ENCODE measurements around the gene BTBD7. TPM values are rescaled to one million over a fixed set of nuclear protein-coding genes. Genes with fewer than 3 reads are reported as not detected.

The BTBD7 gene
- total and polyA plus RNA-seq, 2 experiments from 2014 or later, result 24.4 to 32.8 TPM

GRCh38 chr14:93337884-93338283 is 5.0 kb upstream of the BTBD7 start (continued):
- TF ChIP-seq ZNF462 (CRISPR knock-in tag; IDR thresholded peaks at IDR 0.05), result no peak
- TF ChIP-seq EZH2phosphoT487 (IDR thresholded peaks at IDR 0.05; ENCODE audit: unreplicated experiment), result no peak
- no peak for TF ChIP-seq CREB1 (CRISPR knock-in tag; IDR thresholded peaks at IDR 0.05; ENCODE audit: low read depth)
- no peak for TF ChIP-seq EZH2 (IDR thresholded peaks at IDR 0.05; ENCODE audit: low read depth, unreplicated experiment)
- no peak for TF ChIP-seq ZNF114 (CRISPR knock-in tag; IDR thresholded peaks at IDR 0.05)
- no peak for TF ChIP-seq JUNB (IDR thresholded peaks at IDR 0.05; ENCODE audit: unreplicated experiment)

GRCh38 chr14:93337143-93337753 is 4.4 kb upstream of the BTBD7 start:
- Histone ChIP-seq H3K36me3 (ENCODE audit: insufficient read depth) (peaks cover 24% of the 10 kb centered on the region), H3K27me3 (ENCODE audit: insufficient read depth) (no peaks in the 10 kb centered on the region), H3K4me2 (no peak overlapping the region), H3K4me3 (no peak overlapping the region), H3K4me1 (ENCODE audit: insufficient read depth) (peaks cover 9% of the 10 kb centered on the region; the same call in 1 of the 2 replicates), H4K20me1 (replicated peaks; ENCODE audit: insufficient read depth) (no peaks in the 10 kb centered on the region), H3F3A (replicated peaks; ENCODE audit: low read depth) (peaks cover 10% of the 10 kb centered on the region; the same call in 1 of the 2 replicates), H2AFZ (no peak overlapping the region), H3K9me2 (ENCODE audit: insufficient read depth) (no peaks in the 10 kb centered on the region), H3K79me2 (replicated peaks; ENCODE audit: insufficient read depth) (peaks cover under 1% of the 10 kb centered on the region), H3K27ac (ENCODE audit: low read depth) (no peak overlapping the region)
- Mint-ChIP-seq H3K36me3 (ENCODE audit: low read depth) (peaks cover 60% of the 10 kb centered on the region), H3K4me3 (no peak overlapping the region), H3K9me3 (peaks cover 57% of the 10 kb centered on the region), H3K4me1 (peaks cover 18% of the 10 kb centered on the region), H3K27me3 (ENCODE audit: insufficient read depth, low read depth, poor library complexity) (peaks cover 22% of the 10 kb centered on the region), H3K27ac (no peak overlapping the region)
- ATAC-seq (no peak), DNase-seq (ENCODE audit: low spot score) (peak; percentile 51)
- TF ChIP-seq EZH2phosphoT487 (IDR thresholded peaks at IDR 0.05; ENCODE audit: unreplicated experiment), result no peak
- no peak for TF ChIP-seq EZH2 (IDR thresholded peaks at IDR 0.05; ENCODE audit: low read depth, unreplicated experiment)
- TF ChIP-seq ZNF462 (CRISPR knock-in tag; IDR thresholded peaks at IDR 0.05), result no peak
- no peak for TF ChIP-seq ZNF331 (CRISPR knock-in tag; IDR thresholded peaks at IDR 0.05; ENCODE audit: low read depth)

Data from GM23338 (cell line).